Measurements from ENCODE around the gene AFG1L.

GRCh38 chr6:108294297-108294726 is 542 bp upstream of the AFG1L start:
- TF ChIP-seq CTCF (IDR thresholded peaks at IDR 0.05; ENCODE audit: poor library complexity) (no peak), EZH2phosphoT487 (IDR thresholded peaks at IDR 0.05; ENCODE audit: low read depth, severe bottlenecking, unreplicated experiment) (no peak)
